Stimulated activated naive CD8-positive, alpha-beta T cell treated with anti-CD3 and anti-CD28 coated beads, Interleukin-15, Interleukin-2, amounts not matched to agents 100 U/mL and 50 U/mL, for 24 hours (primary cell): Measurements from ENCODE around the gene TEDC2.
A peak's percentile ranks its signal among the peaks of the same experiment; 100 is the strongest.

ENCODE experiments used
- ATAC-seq: fragments of 150-1000 bp; cut with Tn5 transposase; one replicate; pipeline ENCODE4 v1.10.0; 2021
- DNase-seq: peaks from one replicate; pipeline ENCODE4 v3.0.0; 2021

The TEDC2 gene

GRCh38 chr16:2513405-2514332 lies 53.8 kb downstream of the TEDC2 start, which contains the start of gene ATP6V0C:
ATP6V0C (plus strand) TSS chr16:2513952; CDS start chr16:2514104, 152 bp downstream.
- ATAC-seq (peak; percentile 81), DNase-seq (peak; percentile 91)
